GM12878 (cell line): ENCODE data around the gene CNIH2. TPM values are rescaled to one million over a fixed set of nuclear protein-coding genes. Genes with fewer than 3 reads are reported as not detected.

Experiments used
- ATAC-seq: fragments of 200-7000 bp; cut with Tn5 transposase; 3 replicates; pipeline ENCODE4 v1.9.1; 2020; ENCODE audit warnings: mild to moderate bottlenecking, moderate library complexity
- BruUV-seq: library from RNA; stranded (reverse); fragments of 400-500 nt; replicated peaks from 2 replicates; lab custom pipeline; 2021; lab: Mats Ljungman, UMichigan
- CTCF ChIA-PET: fragments of 300-600 bp; sonication (Branson Sonifier 250); formaldehyde crosslinking; extraction: SDS; loops from one replicate; lab custom pipeline; 2021; ENCODE audit warnings: inconsistent platforms; lab: Yijun Ruan, JAX
- POLR2A ChIA-PET: fragments of 350-600 bp; formaldehyde crosslinking; extraction: SDS; loops from one replicate; lab custom pipeline; 2021; ENCODE audit warnings: inconsistent platforms; lab: Charles Lee
- RAD21 ChIA-PET: fragments of 300-600 bp; sonication (Branson Sonifier 250); formaldehyde crosslinking; loops from one replicate; lab custom pipeline; 2023; ENCODE audit warnings: antibody characterized with exemption; ENCODE audit not compliant: unreplicated experiment; lab: Charles Lee
- SMC1A ChIA-PET: fragments of 300-600 bp; sonication (Branson Sonifier 250); formaldehyde crosslinking; loops from one replicate; lab custom pipeline; 2023; ENCODE audit not compliant: unreplicated experiment, uncharacterized antibody; lab: Charles Lee
- DNase-seq: peaks from one replicate; pipeline ENCODE4 v3.0.0-alpha.2; 2011; ENCODE audit warnings: low read depth, low spot score
- FAIRE-seq: peaks from 3 replicates; lab custom pipeline; 2011; peaks lifted over from hg19 to GRCh38; lab: Jason Lieb, UNC
- H2AFZ ChIP-seq: 2 replicates; pipeline ENCODE4 v1.6.0; 2011; ENCODE audit warnings: low read depth, low read length, control low read depth; ENCODE audit not compliant: control insufficient read depth
- H3K27ac ChIP-seq: 2 replicates; pipeline ENCODE4 v1.5.1; 2011; ENCODE audit warnings: control low read depth; ENCODE audit not compliant: control insufficient read depth, insufficient read depth
- H3K27me3 ChIP-seq, 2 experiments: replicated peaks in 1 of 2; 2 replicates each; pipeline versions ENCODE4 v1.6.0 to v1.6.1; 2011; ENCODE audit warnings: low read length in 1 of 2; ENCODE audit not compliant: control insufficient read depth in 2 of 2, insufficient read depth in 2 of 2
- H3K36me3 ChIP-seq, 2 experiments: 2 replicates each; pipeline ENCODE4 v1.5.1; 2011; ENCODE audit warnings: low read length in 1 of 2; ENCODE audit not compliant: control insufficient read depth in 2 of 2, insufficient read depth in 2 of 2
- H3K4me1 ChIP-seq: 2 replicates; pipeline ENCODE4 v1.6.1; 2011; ENCODE audit warnings: mild to moderate bottlenecking, low read length, moderate library complexity, mixed read lengths; ENCODE audit not compliant: control insufficient read depth, insufficient read depth
- H3K4me2 ChIP-seq: 2 replicates; pipeline ENCODE4 v1.6.0; 2011; ENCODE audit warnings: control low read depth; ENCODE audit not compliant: control insufficient read depth, insufficient read depth
- H3K4me3 ChIP-seq: fragments of 200-600 bp; sonication (generic); 2 replicates; pipeline ENCODE4 v1.5.1; 2016
- H3K79me2 ChIP-seq: 2 replicates; pipeline ENCODE4 v1.6.0; 2011; ENCODE audit warnings: low read length; ENCODE audit not compliant: control insufficient read depth, insufficient read depth
- H3K9ac ChIP-seq: 2 replicates; pipeline ENCODE4 v1.8.0; 2011; ENCODE audit warnings: low read length, control low read depth, mixed read lengths; ENCODE audit not compliant: control insufficient read depth, insufficient read depth
- H3K9me3 ChIP-seq: replicated peaks from 3 replicates; pipeline ENCODE4 v1.5.1; 2011; ENCODE audit warnings: mild to moderate bottlenecking, low read length; ENCODE audit not compliant: control insufficient read depth, insufficient read depth
- H4K20me1 ChIP-seq: 2 replicates; pipeline ENCODE4 v1.6.0; 2011; ENCODE audit not compliant: control insufficient read depth, insufficient read depth
- ATF3 ChIP-seq: IDR thresholded peaks from 2 replicates; pipeline ENCODE4 v1.6.1; 2011; ENCODE audit warnings: low read depth, mild to moderate bottlenecking, low read length, moderate library complexity, borderline replicate concordance; ENCODE audit errors: extremely low read depth
- IKZF1 ChIP-seq: fragments of 450-650 bp; conservative IDR thresholded peaks from 2 replicates; pipeline ENCODE4 v1.6.1; 2017; ENCODE audit warnings: antibody characterized with exemption, mild to moderate bottlenecking
- IKZF2 ChIP-seq, 2 experiments: fragments of 450-650 bp; IDR thresholded peaks; 2 replicates each; pipeline ENCODE4 v1.6.1; 2017; ENCODE audit warnings: mild to moderate bottlenecking in 2 of 2, moderate library complexity in 2 of 2
- IRF4 ChIP-seq: IDR thresholded peaks from 2 replicates; pipeline ENCODE4 v1.6.1; 2011; ENCODE audit warnings: low read depth, low read length
- NFYB ChIP-seq: IDR thresholded peaks from 2 replicates; pipeline ENCODE4 v1.6.1; 2011; ENCODE audit warnings: low read depth, mild to moderate bottlenecking, low read length, improper control_type of control experiment, moderate library complexity; ENCODE audit not compliant: insufficient read depth
- RBBP5 ChIP-seq: fragments of 200-600 bp; sonication (generic); conservative IDR thresholded peaks from 2 replicates; pipeline ENCODE4 v1.6.1; 2016
- SMARCA5 ChIP-seq: fragments of 450-650 bp; IDR thresholded peaks from 2 replicates; pipeline ENCODE4 v1.6.1; 2017; ENCODE audit warnings: mild to moderate bottlenecking
- SUPT20H ChIP-seq: IDR thresholded peaks from 2 replicates; pipeline ENCODE4 v1.6.1; 2011; ENCODE audit warnings: low read depth, mild to moderate bottlenecking, low read length, moderate library complexity, borderline replicate concordance; ENCODE audit not compliant: control insufficient read depth
- ZNF207 ChIP-seq: fragments of 450-650 bp; IDR thresholded peaks from 2 replicates; pipeline ENCODE4 v1.6.1; 2014; ENCODE audit warnings: antibody characterized with exemption, mild to moderate bottlenecking, borderline replicate concordance
- ZNF592 ChIP-seq: fragments of 450-650 bp; IDR thresholded peaks from 2 replicates; pipeline ENCODE4 v1.6.1; 2017; ENCODE audit warnings: mild to moderate bottlenecking, moderate library complexity
- ZZZ3 ChIP-seq: IDR thresholded peaks from 2 replicates; pipeline ENCODE4 v1.6.1; 2011; ENCODE audit warnings: low read depth; ENCODE audit not compliant: control insufficient read depth, insufficient read length
- WGBS: methylation state at CpG from one replicate; pipeline ENCODE4 v1.1.6; 2016; ENCODE audit warnings: low lambda C conversion rate; ENCODE audit not compliant: insufficient replicate concordance, insufficient coverage; ENCODE audit errors: missing lambda C conversion rate; 5-methylcytosine and 5-hydroxymethylcytosine counted together
- in situ Hi-C: fragments of 300-500 bp; cut with MboI; formaldehyde crosslinking; loops from 9 replicates; pipeline ENCODE4 v1.14.3; 2018; ENCODE audit warnings: mixed read lengths
- intact Hi-C: fragments of 100-400 bp; cut with micrococcal nuclease; formaldehyde crosslinking; loops from one replicate; pipeline ENCODE4 v1.14.2; 2022; ENCODE audit not compliant: unreplicated experiment
- polyA plus RNA-seq, 11 experiments: library from polyadenylated mRNA; depleted of rRNA in 4 of 11; unstranded in 6 of 11; stranded (reverse) in 5 of 11; fragments of >200 nt; fragmentation: Nextera tagmentation in 4 of 11; fragmentation: Illumina TruSeq in 1 of 11; extraction: Ambion mirVana in 4 of 11; extraction: Trizol in 1 of 11; gene quantifications; 1 replicate in 1 of 11; 2 replicates in 10 of 11; pipeline versions ENCODE4 v1.2.1 to v1.2.3, GENCODE V29; 2011 to 2016; ENCODE audit warnings: inconsistent platforms in 2 of 11, missing spikeins in 2 of 11, low read depth in 1 of 11
- total RNA-seq, 4 experiments: library from RNA; depleted of rRNA in 3 of 4; stranded (reverse); fragments of >200 nt in 3 of 4; fragmentation: Illumina TruSeq in 1 of 4; extraction: Trizol in 1 of 4; gene quantifications; 2 replicates each; pipeline versions ENCODE4 v1.2.1 to v1.2.3, GENCODE V29; 2013 to 2021

CNIH2 gene
- total and polyA plus RNA-seq, 10 of the 15 experiments (the other 5 are each of a cell fraction or from before 2014, with no cell fraction given): 0.07 to 1.3 (median 0.68) TPM; not detected in 2

- Histone ChIP-seq H3K9ac (no peak overlapping the region), H4K20me1 (no peaks in the 10 kb centered on the region), H3K27ac (no peak overlapping the region), H3K4me2 (no peak overlapping the region), H3K79me2 (no peaks in the 10 kb centered on the region), H3K36me3 (peaks cover 12 to 24% of the 10 kb centered on the region in 2 experiments), H3K4me3 (no peak overlapping the region), H3K4me1 (no peaks in the 10 kb centered on the region), H3K27me3 (no peaks in the 10 kb centered on the region), H3K9me3 (no peaks in the 10 kb centered on the region), H2AFZ (no peak overlapping the region)
- whole genome bisulfite sequencing: 88% methylated on average over 17 of the region's 17 CpGs
- SMC1A ChIA-PET: no interaction called here
- intact Hi-C loops (no loop called here), in situ Hi-C loops (no loop called here)
- POLR2A ChIA-PET: no interaction called here
- ATAC-seq: no peak
- RAD21 ChIA-PET: no interaction called here
- CTCF ChIA-PET: interaction anchor here (1.1 to 2.4 kb wide), 2 partner anchors 16 to 216 kb away, joined by 3 to 8 read pairs; no protein-coding TSS in a partner anchor
- no TSS peak for BruUV-seq
- no peak for FAIRE-seq
- TF ChIP-seq NFYB: no peak
- no peak for TF ChIP-seq RBBP5
- TF ChIP-seq SUPT20H: no peak
- TF ChIP-seq ATF3: no peak
- TF ChIP-seq ZNF207: no peak
- no peak for TF ChIP-seq SMARCA5
- no peak for TF ChIP-seq ZZZ3
- TF ChIP-seq IKZF1: no peak
- TF ChIP-seq ZNF592: no peak
- no peak for TF ChIP-seq IRF4
- TF ChIP-seq IKZF2 (IDR thresholded peaks at IDR 0.05): no peak
- DNase-seq: no peak
Observed at GRCh38 chr11:66238786-66239413, 39.1 kb upstream of the CNIH2 start.
